Ishikawa (cell line): ENCODE data around the gene SEC31A.
A peak's percentile ranks its signal among the peaks of the same experiment; 100 is the strongest.

Experiments
- CEBPB ChIP-seq: IDR thresholded peaks from 2 replicates; pipeline ENCODE4 v1.6.1; 2012
- CREB1 ChIP-seq: IDR thresholded peaks from 2 replicates; pipeline ENCODE4 v1.6.1; 2012; ENCODE audit warnings: low read depth
- EGR1 ChIP-seq: IDR thresholded peaks from 2 replicates; pipeline ENCODE4 v1.6.1; 2012
- EP300 ChIP-seq: IDR thresholded peaks from 2 replicates; pipeline ENCODE4 v1.6.1; 2012; ENCODE audit warnings: borderline replicate concordance
- FOXM1 ChIP-seq: IDR thresholded peaks from 2 replicates; pipeline ENCODE4 v1.6.1; 2012; ENCODE audit warnings: low read depth, borderline replicate concordance
- MAX ChIP-seq: IDR thresholded peaks from 2 replicates; pipeline ENCODE4 v1.6.1; 2012
- NFIC ChIP-seq: IDR thresholded peaks from 2 replicates; pipeline ENCODE4 v1.6.1; 2012
- RAD21 ChIP-seq: IDR thresholded peaks from 2 replicates; pipeline ENCODE4 v1.6.1; 2012; ENCODE audit warnings: low read depth
- REST ChIP-seq: IDR thresholded peaks from 2 replicates; pipeline ENCODE4 v1.6.1; 2012; ENCODE audit warnings: low read depth, mild to moderate bottlenecking
- TAF1 ChIP-seq: IDR thresholded peaks from 2 replicates; pipeline ENCODE4 v1.6.1; 2012; ENCODE audit warnings: low read depth, mild to moderate bottlenecking
- TCF12 ChIP-seq: IDR thresholded peaks from 2 replicates; pipeline ENCODE4 v1.6.1; 2012; ENCODE audit warnings: low read depth
- TEAD4 ChIP-seq: IDR thresholded peaks from 2 replicates; pipeline ENCODE4 v1.6.1; 2012
- YY1 ChIP-seq: IDR thresholded peaks from 2 replicates; pipeline ENCODE4 v1.6.1; 2012; ENCODE audit warnings: low read depth
- ZBTB7A ChIP-seq: IDR thresholded peaks from 2 replicates; pipeline ENCODE4 v1.6.1; 2012; ENCODE audit warnings: low read depth
- TF ChIP-seq, protein P1 (sequence below): IDR thresholded peaks from 2 replicates; pipeline ENCODE4 v1.6.1; 2012

SEC31A gene

GRCh38 chr4:82776925-82777542, 113.9 kb downstream of the SEC31A start:
- TF ChIP-seq ZBTB7A, result no peak
- peak; percentile 89 for TF ChIP-seq EP300
- TF ChIP-seq NFIC, result peak; percentile 88
- TF ChIP-seq FOXM1, result peak; percentile 74
- TF ChIP-seq TCF12, result peak; percentile 83
- TF ChIP-seq TEAD4, result peak; percentile 92
- TF ChIP-seq, protein P1, sequence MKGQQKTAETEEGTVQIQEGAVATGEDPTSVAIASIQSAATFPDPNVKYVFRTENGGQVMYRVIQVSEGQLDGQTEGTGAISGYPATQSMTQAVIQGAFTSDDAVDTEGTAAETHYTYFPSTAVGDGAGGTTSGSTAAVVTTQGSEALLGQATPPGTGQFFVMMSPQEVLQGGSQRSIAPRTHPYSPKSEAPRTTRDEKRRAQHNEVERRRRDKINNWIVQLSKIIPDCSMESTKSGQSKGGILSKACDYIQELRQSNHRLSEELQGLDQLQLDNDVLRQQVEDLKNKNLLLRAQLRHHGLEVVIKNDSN, result no peak
- TF ChIP-seq EGR1, result no peak
- peak; percentile 10; the same call in 1 of the 2 replicates for TF ChIP-seq RAD21
- peak; percentile 40; the same call in 1 of the 2 replicates for TF ChIP-seq CEBPB

GRCh38 chr4:82775243-82775642, 115.7 kb downstream of the SEC31A start:
- TF ChIP-seq RAD21 (no peak), CREB1 (no peak), CEBPB (no peak), ZBTB7A (no peak), EP300 (no peak), EGR1 (no peak), YY1 (no peak), FOXM1 (no peak), MAX (no peak)
- TF ChIP-seq, protein P1, result no peak

DNA sequence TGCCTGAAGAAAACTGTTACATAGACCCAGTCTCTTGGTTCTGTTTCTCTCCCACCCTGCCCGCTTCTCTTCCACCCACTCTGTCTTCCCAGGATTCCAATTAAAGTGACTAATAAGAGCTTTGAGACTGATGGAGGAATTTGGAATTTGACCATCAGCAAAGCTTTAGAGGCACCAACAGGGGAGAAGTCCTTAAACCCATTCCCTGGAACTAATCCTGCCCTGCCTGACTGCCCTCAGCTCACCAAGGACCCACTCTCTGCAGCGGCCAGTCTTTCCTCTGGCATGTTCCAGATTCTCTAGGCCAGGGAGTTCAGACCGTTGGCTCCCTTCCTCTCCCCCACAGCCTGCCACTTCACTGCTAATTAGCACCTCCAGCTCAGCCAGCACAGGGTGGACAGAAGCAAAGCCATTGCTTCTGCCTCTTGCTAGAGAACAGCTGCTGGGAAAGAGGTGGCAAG, 116.2 kb downstream of the SEC31A start:
- TF ChIP-seq FOXM1 (peak; percentile 87), TEAD4 (peak; percentile 93), CREB1 (no peak), EGR1 (peak; percentile 79), CEBPB (peak; percentile 66; the same call in 1 of the 2 replicates), ZBTB7A (no peak), TCF12 (peak; percentile 96), YY1 (peak; percentile 54; the same call in 1 of the 2 replicates), TAF1 (no peak), REST (no peak), RAD21 (peak; percentile 18; the same call in 1 of the 2 replicates), MAX (peak; percentile 42; the same call in 1 of the 2 replicates), NFIC (peak; percentile 95), EP300 (peak; percentile 97)
- TF ChIP-seq, protein P1, result peak; percentile 34; the same call in 1 of the 2 replicates

- TF ChIP-seq EGR1 (no peak), TCF12 (no peak), TEAD4 (no peak), CEBPB (no peak)
Measured at GRCh38 chr4:82773057-82773456, 117.9 kb downstream of the SEC31A start.

DNA sequence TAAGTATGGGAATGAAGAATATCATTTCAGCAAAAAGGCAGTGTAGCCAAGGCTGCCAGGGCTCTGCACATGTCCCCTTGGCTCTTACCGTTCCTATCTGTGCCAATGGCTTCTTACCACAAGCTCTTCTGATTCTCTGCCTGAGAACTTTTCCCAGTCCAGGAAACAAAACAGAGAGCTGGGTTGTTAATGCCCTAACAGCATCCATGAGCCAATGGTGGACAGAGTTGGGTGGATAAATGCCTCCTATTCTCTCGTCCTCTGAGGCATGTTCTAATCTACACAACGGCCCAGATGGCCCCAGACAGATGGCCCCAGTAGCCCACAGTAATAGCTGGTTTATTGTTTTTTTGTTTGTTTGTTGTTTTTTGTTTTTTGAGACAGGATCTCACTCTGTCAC, 120.3 kb downstream of the SEC31A start:
- TF ChIP-seq TCF12 (no peak), EP300 (no peak), NFIC (no peak), CEBPB (no peak)
